ENCODE data around the gene PACS1.
"Not testable (repeated sequence)": the region's sequence is repeated elsewhere in the genome, so short reads cannot be mapped to it uniquely, and the experiment has no call there.

PACS1 gene

DNA sequence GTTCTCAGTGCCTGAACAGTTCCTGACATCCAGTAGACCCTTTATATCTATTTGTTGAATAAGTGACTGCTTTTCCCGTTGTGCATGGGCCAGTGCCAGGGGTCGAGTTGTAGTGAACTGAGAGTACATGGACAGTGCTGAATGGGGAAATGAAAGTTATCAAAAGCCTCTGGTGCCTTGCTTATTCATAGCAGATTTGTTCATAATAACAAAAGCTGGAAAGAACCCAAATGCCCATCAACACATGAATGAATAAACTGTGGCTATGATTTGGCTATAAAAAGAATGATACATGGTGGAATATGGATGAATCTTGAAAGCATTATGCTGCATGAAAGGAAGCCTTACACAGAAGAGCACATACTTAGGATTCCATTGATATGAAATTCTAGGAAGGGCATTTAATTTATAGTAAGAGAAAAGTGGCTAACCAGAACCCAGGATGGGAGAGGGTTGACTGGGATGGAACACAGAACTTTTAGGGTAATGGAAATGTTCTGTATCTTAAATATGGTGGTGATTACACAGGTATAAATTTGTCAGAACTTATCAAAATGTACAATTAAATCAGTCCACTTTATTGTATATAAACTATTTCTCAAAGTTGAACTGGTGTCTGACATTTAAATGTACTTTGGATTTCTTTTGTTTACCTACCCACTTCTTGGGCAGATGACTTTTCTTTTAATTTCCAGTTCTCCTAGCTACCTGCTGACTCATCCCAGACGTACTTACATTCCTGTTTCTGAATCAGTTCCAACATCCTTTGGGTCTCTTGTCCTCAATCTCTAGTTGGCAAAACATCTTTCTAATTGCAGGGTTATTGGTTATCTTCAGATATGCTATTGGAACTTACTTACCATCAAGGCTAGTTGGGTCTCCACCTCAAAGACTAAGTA, 42.8 kb downstream of the PACS1 start:
- DNase-seq = peak; percentile 52

DNA sequence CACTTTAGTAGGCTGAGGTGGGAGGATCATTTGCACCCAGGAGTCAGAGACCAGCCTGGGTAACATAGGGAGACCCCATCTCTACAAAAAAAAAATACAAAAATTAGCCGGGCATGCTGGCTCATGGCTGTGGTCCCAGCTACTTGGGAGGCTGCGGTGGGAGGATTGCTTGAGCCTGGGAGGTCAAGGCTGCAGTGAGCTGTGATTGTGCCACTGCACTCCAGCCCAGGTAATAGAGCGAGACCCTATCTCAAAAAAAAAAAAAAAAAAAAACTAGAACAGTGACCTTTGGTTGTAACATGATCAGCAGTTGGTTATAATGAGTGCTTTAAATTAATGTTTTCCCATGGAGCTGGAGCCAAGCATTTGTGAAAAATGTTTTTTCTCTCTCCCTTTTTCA, 44.9 kb downstream of the PACS1 start:
- DNase-seq = not testable (repeated sequence)

DNA sequence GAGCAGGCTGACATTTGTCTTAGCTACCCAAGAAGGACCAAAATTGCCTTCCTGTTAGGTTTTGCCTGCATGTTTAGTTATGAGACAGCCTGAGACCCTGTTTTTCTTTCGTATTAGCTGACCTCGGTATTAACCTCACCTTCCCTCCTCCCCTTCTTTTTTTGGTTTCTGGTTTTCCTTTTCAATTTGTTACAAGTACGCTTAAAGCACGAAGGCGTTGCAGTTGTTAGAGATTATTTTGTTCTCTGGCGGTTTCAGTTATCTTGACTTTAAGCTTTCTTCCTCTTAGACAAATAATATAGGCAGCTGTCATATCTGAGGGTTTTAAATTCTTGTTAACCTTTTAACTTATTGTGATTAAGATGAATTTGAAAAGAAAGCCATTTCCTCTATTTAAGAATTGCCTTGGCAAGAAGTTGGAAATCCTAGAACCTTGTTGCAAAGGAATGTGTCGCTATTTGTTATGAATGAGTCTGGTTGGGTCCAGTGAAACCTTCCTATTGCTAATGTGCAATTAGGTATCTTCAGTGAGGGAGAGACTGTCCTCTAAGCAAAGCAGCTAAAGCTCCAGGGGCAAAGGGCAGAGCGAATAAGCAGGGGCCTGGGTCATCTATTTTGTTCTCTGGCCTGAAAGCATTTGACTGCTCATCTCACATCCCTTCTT, 45.7 kb downstream of the PACS1 start:
- no peak for DNase-seq

DNA sequence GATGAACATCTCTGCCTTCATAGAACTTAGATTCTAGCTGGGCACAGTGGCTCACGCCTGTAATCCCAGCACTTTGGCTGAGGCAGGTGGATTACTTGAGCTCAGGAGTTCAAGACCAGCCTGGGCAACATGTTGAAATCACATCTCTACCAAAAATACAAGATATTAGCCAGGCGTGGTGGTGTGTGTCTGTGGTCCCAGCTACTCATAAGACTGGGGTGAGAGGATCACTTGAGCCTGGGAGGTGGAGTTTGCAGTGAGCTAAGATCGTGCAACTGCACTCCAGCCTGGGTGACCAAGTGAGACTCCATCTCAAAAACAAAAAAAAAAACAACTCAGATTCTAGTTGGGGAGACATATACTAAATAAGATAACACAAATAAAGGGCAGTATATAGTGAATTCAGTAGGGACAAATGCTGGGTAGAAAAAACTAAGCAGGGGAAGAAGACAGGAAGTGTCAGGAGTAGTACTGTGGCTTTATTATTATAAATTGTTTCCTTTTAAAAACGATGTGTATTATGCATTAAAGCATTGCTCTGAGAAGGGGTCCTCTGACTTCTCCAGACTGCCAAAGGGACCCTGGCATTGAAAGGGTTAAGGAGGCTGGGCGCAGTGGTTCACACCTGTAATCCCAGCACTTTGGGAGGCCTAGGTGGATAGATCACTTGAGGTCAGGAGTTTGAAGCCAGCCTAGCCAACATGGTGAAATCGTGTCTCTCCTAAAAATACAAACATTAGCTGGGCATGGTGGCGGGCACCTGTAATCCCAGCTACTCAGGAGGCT, 46.7 kb downstream of the PACS1 start:
- no peak for DNase-seq

DNA sequence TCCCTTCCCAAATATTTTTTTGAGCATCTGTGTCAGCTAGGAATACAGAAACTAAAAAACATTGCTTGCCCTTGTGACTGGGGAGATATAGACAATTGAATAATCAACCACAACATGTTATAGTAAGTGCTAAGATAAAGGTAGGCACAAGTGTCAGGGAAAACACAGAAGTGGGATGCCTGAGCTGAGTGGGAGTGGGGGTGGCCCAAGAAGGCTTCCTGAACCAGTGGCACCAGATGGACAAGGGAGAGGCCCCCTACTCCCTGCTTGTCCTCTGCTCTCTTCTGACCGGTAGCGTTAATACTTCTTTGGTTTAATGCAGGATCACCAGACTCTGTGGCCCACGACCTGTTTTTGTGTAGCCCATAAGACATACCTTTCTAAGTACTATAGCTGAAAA, 48.8 kb downstream of the PACS1 start:
- DNase-seq = no peak

DNA sequence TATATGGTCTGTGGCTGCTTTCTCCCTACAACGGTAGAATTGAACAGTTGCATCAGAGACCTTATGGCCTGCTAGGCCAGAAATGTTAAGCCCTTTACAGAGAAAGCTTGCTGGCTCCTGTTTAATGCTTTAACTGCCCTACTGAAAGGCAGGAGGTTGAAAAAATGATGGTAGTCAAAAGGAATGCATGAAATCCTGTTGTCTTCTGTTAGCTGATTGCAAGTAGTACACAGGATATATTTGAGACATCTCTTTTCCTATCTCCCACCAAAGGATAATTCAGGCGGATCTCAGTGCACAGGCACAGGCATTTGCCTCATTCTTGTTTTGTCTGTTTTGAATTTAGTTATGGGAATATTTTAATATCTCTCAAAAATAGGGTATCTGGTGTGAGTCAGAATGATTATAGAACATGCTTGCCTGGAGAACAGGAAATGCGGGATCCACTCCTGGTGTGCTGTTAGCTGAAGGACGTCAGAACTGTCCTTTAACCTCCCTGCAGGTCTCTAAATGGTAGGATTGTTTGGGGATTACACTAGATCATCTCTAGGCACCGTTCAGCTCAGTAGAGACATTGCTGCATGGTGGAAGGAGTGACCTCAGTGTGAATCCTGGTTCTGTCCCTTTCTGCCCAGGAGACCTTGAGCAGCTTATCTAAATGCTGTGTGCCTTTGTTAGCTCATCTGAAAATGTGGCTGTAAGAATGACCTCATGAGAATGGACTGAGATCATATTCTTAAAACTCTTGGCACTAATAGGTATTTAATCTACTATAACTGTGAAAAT, 49.5 kb downstream of the PACS1 start:
- peak; percentile 62 for DNase-seq

DNA sequence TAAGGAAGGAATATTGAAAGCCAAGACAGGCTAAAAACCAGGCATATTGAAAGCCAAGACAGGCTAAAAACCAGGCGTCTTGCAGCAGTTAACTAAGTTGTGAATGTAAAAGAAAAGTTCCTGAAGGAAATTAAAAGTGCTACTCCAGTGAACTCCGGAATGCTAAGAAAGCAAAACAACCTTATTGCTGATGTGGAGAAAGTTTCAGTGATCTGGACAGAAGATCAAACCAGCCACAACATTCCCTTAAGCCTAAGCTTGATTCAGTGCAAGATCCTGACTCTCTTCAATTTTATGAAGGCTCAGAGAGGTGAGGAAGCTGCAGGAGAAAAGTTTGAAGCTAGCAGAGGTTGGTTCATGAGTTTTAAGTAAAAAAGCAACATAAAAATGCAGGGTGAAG, 51.4 kb downstream of the PACS1 start:
- no peak for DNase-seq

DNA sequence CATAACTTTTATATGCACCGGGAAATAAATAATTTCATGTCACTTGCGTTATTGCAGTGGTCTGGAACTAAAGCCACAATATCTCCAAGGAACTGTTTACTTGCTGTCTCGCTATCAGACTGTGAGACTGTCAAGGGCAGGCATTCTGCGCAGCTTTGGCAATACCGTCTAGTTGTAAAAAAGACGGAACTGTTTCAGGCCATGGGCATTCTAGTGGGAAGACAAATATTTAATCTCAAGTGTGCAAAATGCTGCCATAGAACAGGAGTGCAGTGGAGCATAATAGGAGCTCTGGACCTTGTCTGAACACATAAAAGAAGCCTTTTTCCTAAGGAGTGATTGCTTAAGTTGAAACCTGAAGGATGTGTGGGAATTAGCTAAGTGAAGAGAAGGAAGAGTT, 53.8 kb downstream of the PACS1 start:
- DNase-seq = no peak

DNA sequence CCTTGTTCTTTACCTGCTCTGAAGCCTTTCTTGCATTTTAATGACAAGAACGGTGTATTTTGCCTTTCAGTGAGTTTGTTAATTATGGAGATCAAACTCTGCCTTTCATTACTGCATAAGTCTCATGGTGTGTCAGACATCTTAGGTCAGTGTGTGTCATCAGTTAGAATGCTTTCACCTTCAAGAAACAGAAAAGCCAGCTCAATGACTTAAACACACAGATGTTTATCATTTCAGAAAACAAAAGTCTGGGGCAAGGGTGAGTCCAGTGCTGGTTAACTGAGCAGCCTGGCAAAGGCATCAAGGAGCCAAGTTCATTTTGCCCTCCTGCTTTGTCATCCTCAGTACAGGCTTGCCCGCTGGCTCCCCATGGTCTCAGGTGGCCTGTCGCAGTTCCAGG, 54.5 kb downstream of the PACS1 start:
- no peak for DNase-seq

DNA sequence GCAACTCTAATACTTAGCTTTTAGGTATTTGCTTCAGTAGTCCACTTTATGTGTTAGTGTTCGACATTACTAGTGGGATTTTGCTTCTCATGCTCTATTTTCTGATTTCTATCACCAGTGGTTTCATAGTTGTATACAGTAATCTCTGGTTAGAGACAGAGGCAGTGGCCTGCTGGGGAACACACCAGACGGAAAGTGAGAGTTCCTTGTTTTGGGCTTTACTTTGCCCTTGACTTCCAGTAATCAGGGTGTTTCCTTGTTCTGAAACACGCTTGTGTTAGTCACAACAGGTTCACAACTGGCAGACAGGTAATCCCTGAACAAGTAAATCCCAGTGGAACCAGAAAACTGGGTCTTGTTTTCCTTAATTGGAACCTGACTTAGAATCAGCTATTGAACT, 56.0 kb downstream of the PACS1 start:
- no peak for DNase-seq

DNA sequence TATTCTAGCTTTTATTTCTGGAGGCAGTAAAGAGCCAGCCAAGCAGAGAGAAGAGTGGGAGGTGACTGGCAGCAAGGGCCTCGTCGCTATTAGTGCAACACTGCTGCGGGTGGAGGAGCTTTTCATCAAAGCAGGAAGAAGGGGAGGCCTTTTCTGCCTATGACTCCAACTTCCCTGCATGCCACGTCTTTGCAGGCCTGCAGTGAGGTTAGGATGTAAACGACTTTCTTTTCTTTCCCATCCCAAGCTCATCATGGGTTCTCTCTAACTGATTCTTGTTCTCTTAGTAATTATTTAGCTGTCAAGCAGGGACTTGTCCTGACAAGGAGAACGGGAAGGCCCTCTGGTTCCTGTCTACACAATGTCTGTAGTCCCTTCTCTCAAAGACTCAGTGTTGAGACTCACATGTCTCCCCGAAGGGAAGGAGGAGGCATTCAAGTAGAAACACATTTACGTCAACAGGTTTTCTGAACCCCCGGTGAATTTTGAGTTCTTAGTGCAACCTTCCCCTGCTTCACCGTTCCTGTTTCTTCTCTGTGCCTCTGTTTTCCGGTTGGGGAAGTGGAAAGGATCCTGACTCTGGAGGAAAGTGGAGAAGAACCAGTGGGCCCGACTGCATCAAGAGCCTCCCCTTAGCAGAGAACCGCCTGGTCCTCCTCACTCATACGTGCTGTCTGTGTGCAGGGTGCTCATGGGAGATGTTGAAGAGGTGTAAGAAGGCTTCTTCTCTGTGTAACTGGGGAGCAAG, 56.9 kb downstream of the PACS1 start:
- no peak for DNase-seq

DNA sequence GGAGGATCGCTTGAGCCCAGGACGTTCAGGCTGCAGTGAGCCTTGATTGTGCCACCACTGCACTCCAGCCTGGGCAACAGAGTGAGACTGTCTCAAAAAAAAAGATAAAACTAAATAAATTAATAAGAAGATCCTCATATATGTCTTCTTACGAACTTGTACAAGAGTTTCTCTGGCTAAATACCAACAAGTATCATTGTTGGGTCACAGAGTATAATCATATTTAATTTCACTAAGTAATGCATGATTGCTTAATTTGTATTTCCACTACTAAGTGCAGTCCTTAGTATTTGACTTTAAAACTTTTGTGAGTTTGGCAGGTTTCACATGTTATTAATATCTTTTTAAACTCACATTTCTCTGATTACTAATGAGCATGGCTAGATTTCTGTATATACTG, 60.9 kb downstream of the PACS1 start:
- no peak for DNase-seq

DNA sequence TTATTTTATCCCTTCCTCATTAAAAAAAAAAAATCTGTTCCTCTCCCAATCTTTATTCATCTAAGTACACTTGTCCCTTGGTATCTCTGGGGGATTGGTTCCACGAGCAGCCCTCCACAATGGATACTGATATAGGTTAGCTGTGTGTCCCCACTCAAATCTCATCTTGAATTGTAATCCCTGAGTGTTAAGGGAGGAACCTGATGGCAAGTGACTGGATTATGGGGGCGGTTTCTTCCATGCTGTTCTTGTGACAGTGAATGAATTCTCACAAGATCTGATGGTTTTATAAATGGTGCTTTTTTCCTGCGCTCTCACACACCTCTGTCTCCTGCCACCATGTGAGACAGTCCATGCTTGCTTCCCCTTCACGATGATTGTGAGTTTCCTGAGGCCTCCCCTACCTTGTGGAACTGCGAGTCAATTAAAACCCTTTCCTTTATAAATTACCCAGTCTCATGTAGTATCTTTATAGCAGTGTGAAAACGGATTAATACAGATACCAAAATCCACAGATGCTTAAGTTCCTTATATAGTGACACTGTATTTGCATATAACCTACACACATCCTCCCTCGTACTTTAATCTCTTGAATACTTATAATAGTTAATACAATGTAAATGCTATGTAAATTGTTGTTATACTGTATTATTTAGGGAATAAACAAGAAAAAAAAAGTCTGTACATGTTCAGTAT, 62.0 kb downstream of the PACS1 start:
- no peak for DNase-seq

DNA sequence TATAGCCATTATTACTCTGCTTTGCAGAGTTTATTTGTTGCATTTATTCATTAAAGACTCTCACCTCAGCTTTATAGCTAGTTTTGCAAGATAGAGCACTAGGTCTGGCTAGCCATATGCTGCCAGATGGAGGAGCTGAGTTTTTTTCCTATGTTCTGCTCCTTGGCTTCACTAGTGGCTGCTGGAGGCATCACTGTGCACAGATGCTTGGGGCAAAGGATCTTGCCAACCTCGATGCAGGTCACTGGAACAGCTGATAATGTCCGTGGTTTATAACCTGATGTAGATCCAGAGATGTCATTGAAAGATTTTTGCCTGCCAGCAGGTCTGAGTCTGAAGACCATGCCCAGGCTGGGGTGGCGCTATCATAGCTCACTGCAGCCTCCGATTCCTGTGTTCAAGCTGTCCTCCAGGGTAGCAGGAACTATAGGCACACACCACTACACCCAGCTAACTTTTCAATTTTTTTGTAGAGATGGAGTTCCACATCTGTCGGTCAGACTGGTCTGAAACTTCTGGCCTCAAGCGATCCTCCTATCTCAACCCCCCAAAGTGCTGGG, 63.2 kb downstream of the PACS1 start:
- no peak for DNase-seq

DNA sequence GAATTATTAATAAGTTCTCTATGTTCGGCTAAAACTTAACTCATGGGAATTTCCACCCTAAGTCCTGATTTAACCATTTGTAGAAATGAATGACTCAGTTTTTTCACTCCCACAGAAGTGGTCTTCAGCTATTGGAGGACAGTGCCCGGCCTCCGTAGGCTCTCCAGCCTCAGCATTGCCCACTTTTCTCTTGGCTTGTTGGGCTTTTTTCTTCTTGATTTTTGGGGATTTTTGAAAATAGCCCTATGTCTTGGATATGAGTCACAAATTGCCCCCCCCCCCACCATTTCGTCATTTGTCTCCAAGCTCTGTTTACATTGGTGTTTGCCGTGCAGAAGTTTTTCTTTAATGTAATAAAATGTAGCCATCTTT, 66.7 kb downstream of the PACS1 start:
- no peak for DNase-seq

DNA sequence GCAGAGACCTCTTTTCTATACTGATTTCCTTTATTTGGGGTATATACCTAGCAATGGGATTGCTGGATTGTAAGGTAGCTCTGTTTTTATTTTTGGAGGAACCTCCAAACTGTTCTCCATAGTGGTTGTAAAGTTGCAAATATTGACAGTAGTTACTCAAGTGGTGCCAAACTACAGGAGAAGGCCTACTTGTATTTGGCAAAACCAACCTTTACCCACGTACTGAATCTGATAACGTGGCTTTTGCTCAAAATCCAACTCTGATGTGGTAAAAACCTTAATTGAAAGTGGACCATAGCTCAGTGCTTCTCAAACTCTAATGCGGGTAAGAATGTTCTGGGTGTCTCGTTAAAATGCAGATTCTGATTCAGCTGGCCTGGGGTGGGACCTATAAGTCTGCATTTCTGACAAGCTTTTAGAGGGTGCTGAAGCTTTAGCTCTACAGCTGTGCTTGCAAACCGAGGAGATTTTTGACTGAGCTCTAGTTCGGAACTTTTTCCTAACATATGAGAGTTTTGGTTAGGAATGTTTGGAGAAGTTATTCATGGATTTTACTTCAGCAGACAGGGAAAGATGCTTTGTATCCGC, 69.8 kb downstream of the PACS1 start:
- DNase-seq = no peak

DNA sequence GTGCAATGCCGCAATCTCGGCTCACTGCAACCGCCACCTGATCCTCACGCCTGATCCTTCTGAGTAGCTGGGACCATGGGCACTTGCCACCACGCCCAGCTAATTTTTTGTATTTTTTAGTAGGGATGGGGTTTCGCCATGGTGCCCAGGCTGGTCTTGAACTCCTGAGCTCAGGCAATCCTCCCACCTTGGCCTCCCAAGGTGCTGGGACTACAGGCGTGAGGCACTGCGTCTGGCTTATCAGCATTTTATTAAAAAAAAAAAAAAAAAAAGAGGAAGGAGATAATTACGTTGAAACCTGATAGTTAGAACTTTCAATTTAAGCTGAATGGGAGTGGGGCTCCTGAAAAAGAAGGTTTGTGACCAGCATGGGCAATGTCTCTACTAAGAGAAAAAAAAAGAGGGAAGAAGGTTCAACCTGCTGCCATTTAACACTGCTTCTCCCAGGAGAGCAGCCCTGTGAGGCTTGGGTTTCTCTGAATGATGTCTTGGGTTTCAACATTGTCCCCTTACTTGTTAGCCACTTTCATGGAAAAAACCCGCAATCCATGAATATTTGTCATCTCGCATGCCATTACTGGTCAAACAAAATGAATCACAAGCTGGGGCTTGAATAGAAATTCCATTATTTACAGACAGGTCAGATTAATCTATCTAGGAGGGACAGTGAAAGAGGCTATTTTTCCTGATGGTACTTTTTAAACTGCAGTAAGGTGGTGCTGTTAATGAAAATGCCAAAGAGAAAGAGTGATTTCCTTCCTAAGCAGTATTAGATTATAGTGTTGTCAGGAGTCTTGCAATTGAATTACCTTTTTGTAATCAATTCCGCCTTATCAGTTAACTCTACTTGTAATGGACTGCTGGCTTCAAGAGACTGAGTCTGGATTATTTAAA, 72.5 kb downstream of the PACS1 start:
- no peak for DNase-seq

DNA sequence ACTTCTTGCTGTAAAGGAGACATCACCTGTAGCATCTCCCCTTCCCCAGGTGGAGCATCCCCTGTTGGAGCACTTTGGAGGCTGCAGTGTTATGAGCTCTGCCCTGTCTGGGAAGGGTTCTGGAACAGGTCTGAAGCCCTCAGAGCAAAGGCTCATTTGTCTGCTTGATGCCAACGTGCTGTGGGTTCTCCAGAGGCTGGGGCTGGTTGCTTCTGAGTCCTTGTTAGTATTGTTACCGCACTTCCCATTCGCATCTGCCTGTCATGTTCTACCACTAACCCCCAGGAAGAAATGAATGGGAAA, 73.1 kb downstream of the PACS1 start:
- DNase-seq = no peak

DNA sequence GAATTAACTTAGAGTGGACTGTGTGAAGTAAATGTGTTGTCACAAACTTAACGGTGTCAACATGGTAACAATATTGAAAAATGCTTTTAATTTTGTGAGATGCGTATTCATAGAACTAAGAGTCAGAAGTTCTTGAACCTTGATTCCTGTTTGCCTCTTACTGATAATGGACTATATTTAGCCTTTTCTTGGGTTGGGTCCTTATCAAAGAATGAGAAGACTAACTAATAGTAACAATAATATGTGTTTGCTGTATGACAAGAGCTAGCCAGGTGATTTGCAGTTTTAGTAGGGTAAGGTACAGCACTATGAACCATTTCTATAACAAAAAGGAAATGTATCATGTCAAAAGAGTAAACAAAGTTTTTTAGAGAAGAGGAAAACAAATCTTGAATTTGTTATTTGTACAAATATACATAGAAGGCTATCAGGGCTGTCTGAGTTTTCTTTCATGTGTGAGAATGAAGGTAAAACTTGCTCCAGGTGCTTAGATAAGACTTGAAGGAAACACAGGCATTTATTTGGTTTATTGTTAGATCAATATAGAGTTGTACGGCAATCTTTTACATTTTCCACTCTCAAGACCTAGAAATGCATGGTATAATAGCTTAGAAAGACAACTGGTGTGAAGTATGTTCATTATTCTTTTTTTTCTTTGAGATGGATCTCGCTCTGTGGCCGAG, 74.1 kb downstream of the PACS1 start:
- DNase-seq = no peak
